DOHH2 (cell line): ENCODE results near the gene RAB3GAP1.

Experiments
- H3F3A ChIP-seq: fragments of 200-600 bp; sonication (generic), shearing (Covaris generic); 2 replicates; pipeline ENCODE4 v1.6.0; 2016; ENCODE audit warnings: antibody characterized with exemption, mild to moderate bottlenecking; ENCODE audit not compliant: control insufficient read depth, insufficient read depth
- H3K27ac ChIP-seq: fragments of 200-600 bp; sonication (generic); 2 replicates; pipeline ENCODE4 v1.5.1; 2014; ENCODE audit warnings: low read depth, mild to moderate bottlenecking, low read length, moderate library complexity
- H3K27me3 ChIP-seq: fragments of 200-600 bp; sonication (generic); 2 replicates; pipeline ENCODE4 v1.6.1; 2014; ENCODE audit warnings: mild to moderate bottlenecking, low read length, mixed read lengths; ENCODE audit not compliant: control insufficient read depth
- H3K36me3 ChIP-seq: fragments of 200-600 bp; sonication (generic); 2 replicates; pipeline ENCODE4 v1.6.1; 2014; ENCODE audit warnings: mild to moderate bottlenecking, low read length, moderate library complexity, mixed read lengths; ENCODE audit not compliant: control insufficient read depth
- H3K4me1 ChIP-seq: fragments of 200-600 bp; sonication (generic); 2 replicates; pipeline ENCODE4 v1.6.1; 2014; ENCODE audit warnings: mild to moderate bottlenecking, low read length, mixed read lengths; ENCODE audit not compliant: control insufficient read depth
- H3K4me2 ChIP-seq: fragments of 200-600 bp; sonication (generic); 2 replicates; pipeline ENCODE4 v1.6.0; 2014; ENCODE audit warnings: mild to moderate bottlenecking, low read length, moderate library complexity
- H3K4me3 ChIP-seq: fragments of 200-600 bp; sonication (generic); 2 replicates; pipeline ENCODE4 v1.5.1; 2014; ENCODE audit warnings: mild to moderate bottlenecking, low read length, mixed read lengths
- H3K79me2 ChIP-seq: fragments of 200-600 bp; sonication (generic); 2 replicates; pipeline ENCODE4 v1.6.1; 2014; ENCODE audit warnings: mild to moderate bottlenecking, low read length, mixed read lengths; ENCODE audit not compliant: control insufficient read depth
- H3K9me2 ChIP-seq: fragments of 200-600 bp; sonication (generic); replicated peaks from 2 replicates; pipeline ENCODE4 v1.6.1; 2014; ENCODE audit warnings: mild to moderate bottlenecking, low read length, mixed read lengths; ENCODE audit not compliant: control insufficient read depth
- H3K9me3 ChIP-seq: fragments of 200-600 bp; sonication (generic); 2 replicates; pipeline ENCODE4 v1.6.1; 2014; ENCODE audit warnings: antibody characterized with exemption, low read length, mixed read lengths; ENCODE audit not compliant: control insufficient read depth, insufficient read depth
- H4K20me1 ChIP-seq: fragments of 200-600 bp; sonication (generic); 2 replicates; pipeline ENCODE4 v1.6.0; 2014; ENCODE audit warnings: low read depth, mild to moderate bottlenecking, antibody characterized with exemption, low read length, moderate library complexity; ENCODE audit not compliant: control insufficient read depth, insufficient read depth
- EZH2phosphoT487 ChIP-seq: fragments of 200-600 bp; sonication (generic); IDR thresholded peaks from 2 replicates; pipeline ENCODE4 v1.6.1; 2017; ENCODE audit warnings: borderline replicate concordance, mild to moderate bottlenecking, antibody characterized with exemption, low read length, moderate library complexity, mixed read lengths
- TF ChIP-seq, protein P1 (sequence below): fragments of 200-600 bp; sonication (generic); IDR thresholded peaks from one replicate; pipeline ENCODE4 v1.5.1; 2014; ENCODE audit warnings: antibody characterized with exemption, mild to moderate bottlenecking, low read depth, low read length; ENCODE audit not compliant: poor library complexity, severe bottlenecking

RAB3GAP1 gene

DNA sequence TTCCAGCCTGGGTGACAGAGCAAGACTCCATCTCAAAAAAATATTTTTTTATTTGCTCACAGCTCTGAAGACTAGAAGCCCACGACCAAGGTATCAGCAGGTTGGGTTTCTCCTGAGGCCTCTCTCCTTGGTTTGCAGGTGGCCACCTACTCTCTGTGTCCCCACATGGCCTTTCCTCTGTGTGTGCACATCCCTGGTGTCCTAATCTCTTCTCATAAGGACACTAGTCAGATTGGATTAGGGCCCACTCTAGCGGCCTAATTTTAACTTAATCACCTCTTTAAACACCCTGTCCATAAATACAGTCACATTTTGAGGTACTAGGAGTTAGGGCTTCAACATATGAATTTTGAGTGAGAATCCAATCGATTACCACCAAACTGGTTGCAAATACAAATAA, 2.0 kb upstream of the RAB3GAP1 start:
- H3K4me2 ChIP-seq = no peak overlapping the region
- no peak for TF ChIP-seq EZH2phosphoT487

DNA sequence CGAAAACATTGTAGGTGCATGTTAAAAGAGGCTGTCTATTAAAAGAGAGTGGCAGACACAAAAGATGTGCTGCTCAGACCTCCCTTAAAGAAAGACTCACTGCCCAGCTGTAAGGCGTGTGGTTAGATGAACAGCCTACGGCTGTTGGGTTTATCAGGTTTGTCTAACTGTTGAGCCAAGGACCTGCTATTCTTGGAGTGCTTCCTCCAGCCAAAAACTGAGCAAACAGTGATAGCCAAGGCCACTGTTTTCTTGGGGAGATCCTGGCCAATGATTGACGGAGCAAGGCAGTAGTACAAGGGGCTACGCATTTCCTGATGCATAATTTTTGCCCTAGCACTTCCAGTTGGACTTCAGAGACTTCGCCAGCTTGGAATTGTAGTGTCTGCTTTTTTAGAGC, 1.4 kb upstream of the RAB3GAP1 start:
- Histone ChIP-seq H3K27me3 (no peaks in the 10 kb centered on the region), H3K79me2 (peaks cover 38% of the 10 kb centered on the region), H4K20me1 (peaks cover 6% of the 10 kb centered on the region; the same call in 1 of the 2 replicates), H3K4me1 (peaks cover 29% of the 10 kb centered on the region), H3F3A (peaks cover 6% of the 10 kb centered on the region; the same call in 1 of the 2 replicates), H3K36me3 (peaks cover 26% of the 10 kb centered on the region), H3K4me3 (no peak overlapping the region), H3K27ac (no peak overlapping the region), H3K4me2 (no peak overlapping the region), H3K9me2 (no peaks in the 10 kb centered on the region), H3K9me3 (no peaks in the 10 kb centered on the region)
- TF ChIP-seq EZH2phosphoT487 = no peak
- TF ChIP-seq, protein P1, sequence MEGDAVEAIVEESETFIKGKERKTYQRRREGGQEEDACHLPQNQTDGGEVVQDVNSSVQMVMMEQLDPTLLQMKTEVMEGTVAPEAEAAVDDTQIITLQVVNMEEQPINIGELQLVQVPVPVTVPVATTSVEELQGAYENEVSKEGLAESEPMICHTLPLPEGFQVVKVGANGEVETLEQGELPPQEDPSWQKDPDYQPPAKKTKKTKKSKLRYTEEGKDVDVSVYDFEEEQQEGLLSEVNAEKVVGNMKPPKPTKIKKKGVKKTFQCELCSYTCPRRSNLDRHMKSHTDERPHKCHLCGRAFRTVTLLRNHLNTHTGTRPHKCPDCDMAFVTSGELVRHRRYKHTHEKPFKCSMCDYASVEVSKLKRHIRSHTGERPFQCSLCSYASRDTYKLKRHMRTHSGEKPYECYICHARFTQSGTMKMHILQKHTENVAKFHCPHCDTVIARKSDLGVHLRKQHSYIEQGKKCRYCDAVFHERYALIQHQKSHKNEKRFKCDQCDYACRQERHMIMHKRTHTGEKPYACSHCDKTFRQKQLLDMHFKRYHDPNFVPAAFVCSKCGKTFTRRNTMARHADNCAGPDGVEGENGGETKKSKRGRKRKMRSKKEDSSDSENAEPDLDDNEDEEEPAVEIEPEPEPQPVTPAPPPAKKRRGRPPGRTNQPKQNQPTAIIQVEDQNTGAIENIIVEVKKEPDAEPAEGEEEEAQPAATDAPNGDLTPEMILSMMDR = no peak

More for the DNA sequence above, 2.0 kb upstream of the RAB3GAP1 start:
- H3K9me2 ChIP-seq = no peaks in the 10 kb centered on the region
- peaks cover 6% of the 10 kb centered on the region; the same call in 1 of the 2 replicates for H4K20me1 ChIP-seq
- H3K4me1 ChIP-seq = peaks cover 26% of the 10 kb centered on the region
- no peak overlapping the region for H3K27ac ChIP-seq
- no peaks in the 10 kb centered on the region for H3K27me3 ChIP-seq
- H3K79me2 ChIP-seq = peaks cover 33% of the 10 kb centered on the region
- peaks cover 6% of the 10 kb centered on the region; the same call in 1 of the 2 replicates for H3F3A ChIP-seq
- peaks cover 23% of the 10 kb centered on the region for H3K36me3 ChIP-seq
- H3K9me3 ChIP-seq = no peaks in the 10 kb centered on the region
- no peak overlapping the region for H3K4me3 ChIP-seq

DNA sequence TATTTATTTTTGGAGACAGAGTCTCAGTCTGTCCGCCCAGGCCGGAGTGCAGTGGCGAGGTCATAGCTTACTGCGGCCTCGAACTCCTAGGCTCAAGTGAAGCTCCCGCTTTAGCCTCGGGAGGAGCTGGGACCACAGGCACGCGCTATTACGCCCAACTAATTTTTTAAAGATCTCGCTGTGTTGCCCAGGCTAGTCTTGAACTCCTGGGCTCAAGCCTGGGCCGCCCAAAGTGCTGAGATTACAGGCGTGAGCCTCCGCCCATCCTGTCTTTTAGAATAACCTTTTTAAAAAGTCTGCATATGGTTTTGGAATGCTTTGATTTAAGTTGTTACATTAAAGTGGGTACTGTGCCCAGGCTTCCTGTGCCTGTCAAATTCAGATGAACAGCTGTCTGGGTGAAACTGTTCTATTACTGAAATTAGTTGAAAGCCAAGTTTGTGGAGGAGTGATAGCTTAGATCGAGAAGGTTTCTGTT, 944 bp downstream of the RAB3GAP1 start:
- Histone ChIP-seq H3K27me3 (no peaks in the 10 kb centered on the region), H3K9me3 (no peaks in the 10 kb centered on the region), H3F3A (peaks cover 6% of the 10 kb centered on the region; the same call in 1 of the 2 replicates), H3K9me2 (no peaks in the 10 kb centered on the region), H3K4me3 (peak overlapping the region; percentile 97), H3K36me3 (peaks cover 41% of the 10 kb centered on the region), H4K20me1 (peaks cover 6% of the 10 kb centered on the region; the same call in 1 of the 2 replicates), H3K4me2 (peak overlapping the region; percentile 98), H3K79me2 (peaks cover 61% of the 10 kb centered on the region), H3K4me1 (peaks cover 39% of the 10 kb centered on the region), H3K27ac (no peak overlapping the region)
- no peak for TF ChIP-seq EZH2phosphoT487
- TF ChIP-seq, protein P1 = no peak

DNA sequence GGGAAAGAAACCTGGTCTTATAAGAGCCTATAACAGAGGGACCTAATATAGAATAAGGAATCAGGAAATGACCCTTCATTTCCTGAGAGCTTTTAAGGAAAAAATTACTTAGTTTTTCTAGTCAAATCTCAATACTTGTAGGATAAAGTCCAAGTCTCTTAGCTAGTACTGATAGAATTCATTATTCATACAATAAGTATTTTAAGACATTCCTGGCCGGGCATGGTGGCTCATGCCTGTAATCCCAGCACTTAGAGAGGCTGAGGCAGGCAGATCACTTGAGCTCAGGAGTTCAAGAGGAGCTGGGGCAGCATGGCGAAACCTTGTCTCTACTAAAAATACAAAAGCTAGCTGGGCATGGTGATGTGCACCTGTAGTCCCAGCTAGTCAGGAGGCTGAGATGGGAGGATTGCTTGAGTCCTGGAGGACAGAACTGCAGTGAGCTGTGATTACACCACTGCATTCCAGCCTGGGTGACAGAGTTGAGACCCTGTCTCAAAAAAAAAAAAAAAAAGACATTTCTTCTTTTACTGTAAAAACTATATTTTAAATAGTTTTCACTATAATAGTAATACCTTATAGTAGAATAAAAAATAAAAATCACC, 3.2 kb downstream of the RAB3GAP1 start:
- Histone ChIP-seq H3F3A (peaks cover 6% of the 10 kb centered on the region; the same call in 1 of the 2 replicates), H4K20me1 (peaks cover 6% of the 10 kb centered on the region; the same call in 1 of the 2 replicates), H3K79me2 (peaks cover 74% of the 10 kb centered on the region), H3K36me3 (peaks cover 55% of the 10 kb centered on the region), H3K9me3 (no peaks in the 10 kb centered on the region), H3K4me2 (peak overlapping the region; percentile 98), H3K27ac (0 out of 2 replicates have a peak overlapping the region, but pooled peaks have one; percentile 2), H3K27me3 (no peaks in the 10 kb centered on the region), H3K4me1 (peaks cover 39% of the 10 kb centered on the region), H3K9me2 (no peaks in the 10 kb centered on the region), H3K4me3 (peak overlapping the region; percentile 97; the same call in 1 of the 2 replicates)
- TF ChIP-seq, protein P1 = no peak
- no peak for TF ChIP-seq EZH2phosphoT487
